PC-3 (cell line): ENCODE data around the gene ABTB2.

Experiments used
- EZH2 ChIP-seq: fragments of 300-600 bp; sonication (generic); IDR thresholded peaks from one replicate; pipeline ENCODE4 v1.6.1; 2017; ENCODE audit warnings: antibody characterized with exemption, mild to moderate bottlenecking, low read length; ENCODE audit not compliant: unreplicated experiment
- TF ChIP-seq, protein P1 (sequence below): fragments of 300-600 bp; sonication (generic); conservative IDR thresholded peaks from 2 replicates; pipeline ENCODE4 v1.5.1; 2017; ENCODE audit warnings: antibody characterized with exemption, low read depth, mild to moderate bottlenecking, low read length

DNA sequence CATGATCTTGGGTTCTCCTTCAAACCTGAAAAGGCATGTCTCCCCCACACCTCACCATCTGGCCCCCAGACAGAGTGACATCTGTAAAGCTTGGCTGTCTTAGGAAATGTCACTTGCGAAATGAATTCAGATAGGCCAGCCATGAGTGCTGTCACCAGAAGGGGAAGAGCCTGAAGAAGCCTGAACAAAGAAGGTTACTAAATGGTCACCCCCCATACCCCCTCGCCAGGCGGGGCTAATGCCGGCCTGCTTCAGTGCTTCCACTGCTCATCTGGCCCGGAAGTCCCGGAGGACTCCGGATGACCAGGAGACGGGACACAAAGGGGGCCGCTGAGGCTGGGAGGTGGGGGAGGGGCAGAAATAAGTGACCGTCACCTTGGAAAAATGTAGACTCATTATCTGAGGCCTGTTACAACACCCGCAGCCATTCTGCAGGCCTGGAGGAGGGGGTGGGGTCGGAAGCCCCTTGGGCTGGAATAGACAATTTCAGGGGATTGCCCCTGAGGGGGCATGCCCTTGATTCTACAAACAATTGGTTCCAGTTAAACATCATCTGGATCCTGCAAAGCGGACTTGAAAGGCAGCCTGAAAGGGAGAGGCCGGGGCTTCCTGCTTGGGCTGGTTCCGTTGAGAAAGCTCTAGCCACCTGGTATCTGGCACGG, 209.2 kb downstream of the ABTB2 start:
- no peak for TF ChIP-seq EZH2
- TF ChIP-seq, protein P1, sequence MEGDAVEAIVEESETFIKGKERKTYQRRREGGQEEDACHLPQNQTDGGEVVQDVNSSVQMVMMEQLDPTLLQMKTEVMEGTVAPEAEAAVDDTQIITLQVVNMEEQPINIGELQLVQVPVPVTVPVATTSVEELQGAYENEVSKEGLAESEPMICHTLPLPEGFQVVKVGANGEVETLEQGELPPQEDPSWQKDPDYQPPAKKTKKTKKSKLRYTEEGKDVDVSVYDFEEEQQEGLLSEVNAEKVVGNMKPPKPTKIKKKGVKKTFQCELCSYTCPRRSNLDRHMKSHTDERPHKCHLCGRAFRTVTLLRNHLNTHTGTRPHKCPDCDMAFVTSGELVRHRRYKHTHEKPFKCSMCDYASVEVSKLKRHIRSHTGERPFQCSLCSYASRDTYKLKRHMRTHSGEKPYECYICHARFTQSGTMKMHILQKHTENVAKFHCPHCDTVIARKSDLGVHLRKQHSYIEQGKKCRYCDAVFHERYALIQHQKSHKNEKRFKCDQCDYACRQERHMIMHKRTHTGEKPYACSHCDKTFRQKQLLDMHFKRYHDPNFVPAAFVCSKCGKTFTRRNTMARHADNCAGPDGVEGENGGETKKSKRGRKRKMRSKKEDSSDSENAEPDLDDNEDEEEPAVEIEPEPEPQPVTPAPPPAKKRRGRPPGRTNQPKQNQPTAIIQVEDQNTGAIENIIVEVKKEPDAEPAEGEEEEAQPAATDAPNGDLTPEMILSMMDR = no peak
